Neuronal stem cell (in vitro differentiated cells): Measurements from ENCODE around the gene CNTNAP2.

Experiments
- DNase-seq: peaks from one replicate; pipeline ENCODE4 v3.0.0-alpha.2; 2013; ENCODE audit warnings: low spot score
- H2AFZ ChIP-seq: one replicate; pipeline ENCODE4 v1.6.1; 2013; ENCODE audit warnings: mild to moderate bottlenecking, low read length, inconsistent platforms
- H2AK5ac ChIP-seq: 2 replicates; pipeline ENCODE4 v1.6.1; 2013; ENCODE audit warnings: low read depth, mild to moderate bottlenecking, inconsistent platforms, low read length, moderate library complexity, mixed read lengths
- H2BK120ac ChIP-seq: 2 replicates; pipeline ENCODE4 v1.6.1; 2013; ENCODE audit warnings: low read depth, mild to moderate bottlenecking, inconsistent platforms, low read length, moderate library complexity, mixed read lengths
- H2BK12ac ChIP-seq: one replicate; pipeline ENCODE4 v1.6.1; 2013; ENCODE audit warnings: low read length, inconsistent platforms
- H2BK15ac ChIP-seq: 2 replicates; pipeline ENCODE4 v1.6.1; 2013; ENCODE audit warnings: mild to moderate bottlenecking, low read length, inconsistent platforms, mixed read lengths
- H2BK5ac ChIP-seq: one replicate; pipeline ENCODE4 v1.6.1; 2013; ENCODE audit warnings: inconsistent platforms, mild to moderate bottlenecking, low read length, moderate library complexity
- H3K14ac ChIP-seq: one replicate; pipeline ENCODE4 v1.6.1; 2013; ENCODE audit warnings: low read length, inconsistent platforms
- H3K18ac ChIP-seq: 2 replicates; pipeline ENCODE4 v1.6.1; 2013; ENCODE audit warnings: low read length, inconsistent platforms
- H3K23ac ChIP-seq: 2 replicates; pipeline ENCODE4 v1.6.1; 2013; ENCODE audit warnings: low read depth, mild to moderate bottlenecking, mixed read lengths, low read length, inconsistent platforms; ENCODE audit not compliant: poor library complexity
- H3K27ac ChIP-seq: replicated peaks from 3 replicates; pipeline ENCODE4 v1.5.1; 2013; ENCODE audit warnings: low read length, inconsistent platforms
- H3K27me3 ChIP-seq, 3 experiments: 2 replicates each; pipeline ENCODE4 v1.6.1; 2013; ENCODE audit warnings: low read length in 3 of 3, mild to moderate bottlenecking in 2 of 3, inconsistent platforms in 1 of 3, low read depth in 1 of 3, mixed read lengths in 1 of 3, moderate library complexity in 1 of 3; ENCODE audit not compliant: control insufficient read depth in 3 of 3, insufficient read depth in 3 of 3
- H3K36me3 ChIP-seq, 2 donors: replicated peaks in 1 of 2; 2 replicates each; pipeline ENCODE4 v1.6.1; 2013; ENCODE audit warnings: low read length in 2 of 2; ENCODE audit not compliant: control insufficient read depth in 2 of 2, insufficient read depth in 2 of 2
- H3K4ac ChIP-seq: 2 replicates; pipeline ENCODE4 v1.6.1; 2013; ENCODE audit warnings: inconsistent platforms, mild to moderate bottlenecking, low read length, moderate library complexity
- H3K4me1 ChIP-seq, 2 donors: 1 replicate in 1 of 2; 2 replicates in 1 of 2; pipeline ENCODE4 v1.6.1; 2013; ENCODE audit warnings: low read length in 2 of 2, low read depth in 1 of 2; ENCODE audit not compliant: control insufficient read depth in 2 of 2, insufficient read depth in 1 of 2
- H3K4me2 ChIP-seq: one replicate; pipeline ENCODE4 v1.6.1; 2013; ENCODE audit warnings: mild to moderate bottlenecking, low read length, inconsistent platforms; ENCODE audit not compliant: insufficient read depth, poor library complexity, severe bottlenecking
- H3K4me3 ChIP-seq, 2 donors: 2 replicates each; pipeline ENCODE4 v1.5.1; 2013; ENCODE audit warnings: low read length in 2 of 2, mild to moderate bottlenecking in 2 of 2, inconsistent platforms in 1 of 2, moderate library complexity in 1 of 2
- H3K79me1 ChIP-seq: one replicate; pipeline ENCODE4 v1.6.1; 2013; ENCODE audit warnings: low read depth, mild to moderate bottlenecking, inconsistent platforms, low read length, moderate library complexity
- H3K9ac ChIP-seq: one replicate; pipeline ENCODE4 v1.6.1; 2013; ENCODE audit warnings: mild to moderate bottlenecking, low read depth, low read length, inconsistent platforms; ENCODE audit not compliant: poor library complexity
- H3K9me3 ChIP-seq, 2 donors: replicated peaks in 1 of 2; 2 replicates each; pipeline versions ENCODE3 to v1.6.1; 2013; ENCODE audit warnings: low read length in 2 of 2, mild to moderate bottlenecking in 2 of 2, inconsistent platforms in 1 of 2, low read depth in 1 of 2, mixed read lengths in 1 of 2, moderate library complexity in 1 of 2; ENCODE audit not compliant: control insufficient read depth in 2 of 2, insufficient read depth in 1 of 2
- H4K8ac ChIP-seq: one replicate; pipeline ENCODE4 v1.6.1; 2013; ENCODE audit warnings: low read depth, mild to moderate bottlenecking, inconsistent platforms, low read length, moderate library complexity
- H4K91ac ChIP-seq: one replicate; pipeline ENCODE4 v1.6.1; 2013; ENCODE audit warnings: low read length, low read depth, mild to moderate bottlenecking, inconsistent platforms; ENCODE audit not compliant: poor library complexity
- WGBS, 2 donors: extraction: QIAGEN DNeasy Blood & Tissue Kit; methylation state at CpG; one replicate each; pipeline ENCODE4 v1.1.7; 2013; ENCODE audit warnings: missing lambda C conversion rate in 2 of 2, mixed read lengths in 1 of 2; ENCODE audit not compliant: insufficient read length in 2 of 2, insufficient replicate concordance in 1 of 2; ENCODE audit errors: extremely low coverage in 2 of 2; 5-methylcytosine and 5-hydroxymethylcytosine counted together

CNTNAP2 gene

DNA sequence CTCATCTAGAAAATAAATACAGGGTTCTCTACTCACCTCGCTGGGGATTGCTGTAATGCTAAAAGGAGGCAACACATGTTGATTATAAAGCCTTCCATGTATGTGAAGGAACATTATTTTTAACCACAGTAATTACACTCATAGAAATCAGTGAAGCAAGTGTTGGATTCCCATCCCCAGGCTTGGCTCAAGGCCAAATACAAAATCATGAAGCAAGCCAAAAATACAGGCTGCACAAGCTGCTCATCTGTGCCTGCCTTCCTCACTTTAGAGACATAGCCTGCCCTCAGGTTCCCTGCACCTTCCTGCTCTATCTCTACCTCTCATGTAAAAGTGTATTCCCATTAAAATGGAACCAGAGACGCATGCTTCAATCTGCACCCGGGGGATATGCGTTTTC lies 1396.8 kb downstream of the CNTNAP2 start:
- no peak for DNase-seq
- Histone ChIP-seq H3K4me3 (no peak overlapping the region), H2BK5ac (no peak overlapping the region), H3K4me2 (no peak overlapping the region), H3K4me1 (no peaks in the 10 kb centered on the region), H2AFZ (no peak overlapping the region), H4K8ac (no peak overlapping the region), H2BK15ac (no peak overlapping the region), H3K79me1 (no peaks in the 10 kb centered on the region), H3K36me3 (no peaks in the 10 kb centered on the region), H2AK5ac (no peak overlapping the region), H3K9ac (no peak overlapping the region), H3K27me3 (no peaks in the 10 kb centered on the region), H3K23ac (no peak overlapping the region), H3K18ac (no peak overlapping the region), H2BK12ac (no peak overlapping the region), H3K9me3 (no peaks in the 10 kb centered on the region), H3K14ac (no peak overlapping the region), H2BK120ac (no peak overlapping the region), H4K91ac (no peak overlapping the region), H3K4ac (no peak overlapping the region), H3K27ac (no peak overlapping the region)
- WGBS, 2 donors, result no CpG with 5 or more reads among the region's 4 CpGs

- H3K4me1 ChIP-seq, result no peaks in the 10 kb centered on the region
- no peak overlapping the region for H3K9ac ChIP-seq
- H3K36me3 ChIP-seq, result no peaks in the 10 kb centered on the region
- no peak overlapping the region for H4K91ac ChIP-seq
- no peak overlapping the region for H3K14ac ChIP-seq
- no peak overlapping the region for H2BK120ac ChIP-seq
- no peak overlapping the region for H3K4me2 ChIP-seq
- H3K9me3 ChIP-seq, result no peaks in the 10 kb centered on the region
- no peak overlapping the region for H4K8ac ChIP-seq
- H2BK5ac ChIP-seq, result no peak overlapping the region
- H3K4ac ChIP-seq, result no peak overlapping the region
- no peak overlapping the region for H2AK5ac ChIP-seq
- no peak overlapping the region for H2BK12ac ChIP-seq
- DNase-seq, result no peak
- no peak overlapping the region for H3K27ac ChIP-seq
- H2BK15ac ChIP-seq, result no peak overlapping the region
- H3K23ac ChIP-seq, result no peak overlapping the region
- H3K18ac ChIP-seq, result no peak overlapping the region
- no CpG with 5 or more reads among the region's 2 CpGs for WGBS, 2 donors
- H3K4me3 ChIP-seq, result no peak overlapping the region
- no peaks in the 10 kb centered on the region for H3K27me3 ChIP-seq
- no peaks in the 10 kb centered on the region for H3K79me1 ChIP-seq
- H2AFZ ChIP-seq, result no peak overlapping the region
Measured at GRCh38 chr7:147516391-147516790, 1399.8 kb downstream of the CNTNAP2 start.

DNA sequence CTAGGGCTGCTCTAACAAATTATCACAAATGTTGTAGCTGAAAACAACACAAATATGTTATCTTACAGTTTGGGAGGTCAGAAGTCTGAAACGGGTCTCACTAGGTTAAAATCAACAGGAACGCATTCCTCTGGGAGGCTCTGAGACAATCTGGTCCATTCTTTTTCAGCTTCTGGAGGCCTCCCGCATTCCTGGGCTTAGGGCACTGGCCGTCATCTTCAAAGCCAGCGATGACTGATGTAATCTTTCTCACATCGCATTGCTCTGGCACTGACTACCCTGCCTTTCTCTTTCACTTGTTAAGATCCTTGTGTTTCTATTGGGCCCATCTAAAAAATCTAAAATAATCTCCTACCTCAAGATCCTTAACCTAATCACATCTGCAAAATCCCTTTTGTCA lies 1402.5 kb downstream of the CNTNAP2 start:
- Histone ChIP-seq H3K4me3 (no peak overlapping the region), H3K36me3 (no peaks in the 10 kb centered on the region), H2BK12ac (no peak overlapping the region), H3K4ac (no peak overlapping the region), H3K27me3 (no peaks in the 10 kb centered on the region), H2AK5ac (no peak overlapping the region), H2BK15ac (no peak overlapping the region), H3K23ac (no peak overlapping the region), H3K4me1 (no peaks in the 10 kb centered on the region), H3K27ac (no peak overlapping the region), H3K79me1 (no peaks in the 10 kb centered on the region), H4K91ac (no peak overlapping the region), H2AFZ (no peak overlapping the region), H4K8ac (no peak overlapping the region), H2BK5ac (no peak overlapping the region), H3K4me2 (no peak overlapping the region), H2BK120ac (no peak overlapping the region), H3K9ac (no peak overlapping the region), H3K9me3 (no peaks in the 10 kb centered on the region), H3K14ac (no peak overlapping the region), H3K18ac (no peak overlapping the region)
- no peak for DNase-seq
- no CpG with 5 or more reads among the region's 6 CpGs for WGBS, 2 donors

DNA sequence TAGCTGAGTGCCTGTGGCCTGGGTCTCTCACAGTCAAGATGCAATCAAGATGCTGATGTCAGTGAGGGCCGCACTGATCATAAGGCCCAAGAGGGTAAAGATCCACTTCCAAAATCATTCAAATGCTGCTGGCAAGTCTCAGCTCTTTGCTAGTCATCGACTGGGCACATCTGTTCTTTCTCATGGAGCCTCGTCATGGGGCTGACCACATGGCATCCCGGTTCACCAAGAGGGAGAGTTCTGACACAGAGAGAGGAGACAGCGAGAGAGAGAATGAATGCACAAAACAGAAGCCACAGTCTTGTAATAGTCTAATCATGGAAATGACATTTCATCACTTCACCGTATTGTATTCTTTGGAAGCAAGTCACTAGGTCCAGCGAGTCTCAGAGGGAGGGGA lies 1406.5 kb downstream of the CNTNAP2 start:
- Histone ChIP-seq H3K14ac (no peak overlapping the region), H2BK5ac (no peak overlapping the region), H4K91ac (no peak overlapping the region), H3K4me1 (no peaks in the 10 kb centered on the region), H3K27me3 (no peaks in the 10 kb centered on the region), H3K9me3 (no peaks in the 10 kb centered on the region), H3K9ac (no peak overlapping the region), H2AFZ (no peak overlapping the region), H3K79me1 (no peaks in the 10 kb centered on the region), H3K27ac (no peak overlapping the region), H3K4me2 (no peak overlapping the region), H3K23ac (no peak overlapping the region), H2BK15ac (no peak overlapping the region), H3K4me3 (no peak overlapping the region), H2BK120ac (no peak overlapping the region), H2AK5ac (no peak overlapping the region), H4K8ac (no peak overlapping the region), H3K4ac (no peak overlapping the region), H2BK12ac (no peak overlapping the region), H3K36me3 (no peaks in the 10 kb centered on the region), H3K18ac (no peak overlapping the region)
- DNase-seq, result no peak
- WGBS, 2 donors, result no CpG with 5 or more reads among the region's 7 CpGs
